ENCODE results near the gene CLDND1.

The CLDND1 gene

DNA sequence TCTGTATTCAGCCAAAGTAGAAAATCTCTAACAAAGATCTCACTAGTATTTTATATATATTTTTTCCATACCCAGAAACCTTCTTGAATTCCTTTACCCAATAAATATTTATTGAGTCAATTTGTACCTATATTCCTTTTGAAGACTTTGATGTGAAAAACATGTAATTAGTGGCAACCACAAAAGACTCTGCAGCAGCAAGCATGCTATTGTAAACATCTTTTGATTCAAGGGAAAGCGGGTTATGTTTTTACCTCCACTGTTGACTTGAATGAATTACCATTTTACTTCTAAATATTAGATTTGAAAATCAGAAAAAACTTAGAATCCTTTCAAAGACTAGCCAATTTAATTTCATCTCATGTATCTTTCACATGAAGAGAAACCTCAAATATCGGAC is 11.5 kb upstream of the CLDND1 start:
- no peak overlapping the region for H3K4me3 Mint-ChIP-seq
- H3K9me3 Mint-ChIP-seq, result no peaks in the 10 kb centered on the region
- no peak overlapping the region for H3K27ac Mint-ChIP-seq
- no peaks in the 10 kb centered on the region for H3K36me3 Mint-ChIP-seq (ENCODE audit: low read depth)
- no peak for DNase-seq
- no peaks in the 10 kb centered on the region for H3K27me3 Mint-ChIP-seq (ENCODE audit: low read depth, poor library complexity)
- H3K4me1 Mint-ChIP-seq, result peaks cover 8% of the 10 kb centered on the region
- no peak for TF ChIP-seq CTCF (IDR thresholded peaks at IDR 0.05)

- no peaks in the 10 kb centered on the region for H3K27me3 Mint-ChIP-seq (ENCODE audit: low read depth, poor library complexity)
- no peak for TF ChIP-seq CTCF (IDR thresholded peaks at IDR 0.05)
- H3K4me1 Mint-ChIP-seq, result peaks cover 17% of the 10 kb centered on the region
- DNase-seq, result no peak
- peak overlapping the region; percentile 23 for H3K27ac Mint-ChIP-seq
- H3K36me3 Mint-ChIP-seq (ENCODE audit: low read depth), result no peaks in the 10 kb centered on the region
- no peak overlapping the region for H3K4me3 Mint-ChIP-seq
- H3K9me3 Mint-ChIP-seq, result no peaks in the 10 kb centered on the region
These were observed 10.2 kb upstream of the CLDND1 start for GRCh38 chr3:98532709-98533571.

- DNase-seq, result no peak
- Mint-ChIP-seq H3K27me3 (ENCODE audit: low read depth, poor library complexity) (no peaks in the 10 kb centered on the region), H3K36me3 (ENCODE audit: low read depth) (no peaks in the 10 kb centered on the region), H3K4me1 (peaks cover 17% of the 10 kb centered on the region), H3K27ac (no peak overlapping the region), H3K4me3 (no peak overlapping the region), H3K9me3 (no peaks in the 10 kb centered on the region)
- TF ChIP-seq CTCF (IDR thresholded peaks at IDR 0.05), result no peak
These were observed 9.6 kb upstream of the CLDND1 start for GRCh38 chr3:98532275-98532637.

DNA sequence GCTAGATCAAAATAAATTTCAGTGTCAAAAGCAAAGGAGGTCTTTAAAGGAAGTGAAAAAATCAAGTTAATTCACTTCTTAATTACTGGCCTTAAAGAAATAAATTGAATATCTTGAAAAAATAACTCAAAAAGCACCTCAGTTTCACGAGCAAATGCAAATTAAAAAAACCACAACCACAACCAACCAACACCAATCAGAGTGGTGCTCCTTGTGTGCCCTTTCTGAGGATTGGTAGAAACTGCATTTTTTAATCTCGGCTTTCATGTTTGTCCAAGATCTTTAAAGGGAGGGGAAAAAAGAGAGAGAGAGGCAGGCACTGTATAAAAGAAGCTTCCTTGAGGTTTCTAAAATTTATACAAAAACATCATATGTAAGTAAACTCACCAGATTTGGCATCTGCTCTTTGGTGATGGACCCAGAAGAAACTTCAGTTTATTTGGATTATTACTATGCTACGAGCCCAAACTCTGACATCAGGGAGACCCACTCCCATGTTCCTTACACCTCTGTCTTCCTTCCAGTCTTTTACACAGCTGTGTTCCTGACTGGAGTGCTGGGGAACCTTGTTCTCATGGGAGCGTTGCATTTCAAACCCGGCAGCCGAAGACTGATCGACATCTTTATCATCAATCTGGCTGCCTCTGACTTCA is 9.0 kb upstream of the CLDND1 start, which contains the start of gene GPR15:
Gene GPR15 (plus strand): TSS at position 357 of the 653 bp plus-strand sequence. CDS start 56 bp downstream, at position 413.
- DNase-seq, result no peak
- H3K27ac Mint-ChIP-seq, result peak within 1 kb of the TSS; percentile 23
- H3K27me3 Mint-ChIP-seq (ENCODE audit: low read depth, poor library complexity), result no peaks in the 10 kb centered on the region
- H3K36me3 Mint-ChIP-seq (ENCODE audit: low read depth), result no peaks in the 10 kb centered on the region
- H3K4me3 Mint-ChIP-seq, result no peak within 1 kb of the TSS
- H3K9me3 Mint-ChIP-seq, result no peaks in the 10 kb centered on the region
- no peak for TF ChIP-seq CTCF (IDR thresholded peaks at IDR 0.05)
- peaks cover 17% of the 10 kb centered on the region for H3K4me1 Mint-ChIP-seq

DNA sequence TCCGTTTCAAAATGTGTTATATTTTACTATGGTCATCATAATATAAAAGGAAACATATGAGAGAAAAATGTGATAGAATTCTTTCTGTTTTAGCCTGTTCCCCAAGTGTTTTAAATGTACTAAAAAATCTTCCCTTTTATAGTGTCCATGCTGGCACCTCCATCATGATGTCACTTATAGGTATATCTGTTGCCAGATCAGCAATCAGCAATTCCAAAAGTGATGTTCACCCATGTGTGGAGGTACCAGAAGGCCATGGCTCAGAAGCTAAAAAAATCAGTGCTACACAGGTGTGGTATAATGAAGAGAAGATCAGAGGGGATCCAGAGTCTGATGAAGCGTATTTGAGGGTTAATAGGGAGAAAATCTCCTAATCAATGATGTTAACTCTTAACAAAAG is 8.0 kb upstream of the CLDND1 start:
- Mint-ChIP-seq H3K4me1 (peaks cover 17% of the 10 kb centered on the region), H3K27ac (no peak overlapping the region), H3K4me3 (no peak overlapping the region), H3K9me3 (no peaks in the 10 kb centered on the region), H3K27me3 (ENCODE audit: low read depth, poor library complexity) (no peaks in the 10 kb centered on the region), H3K36me3 (ENCODE audit: low read depth) (no peaks in the 10 kb centered on the region)
- no peak for DNase-seq
- no peak for TF ChIP-seq CTCF (IDR thresholded peaks at IDR 0.05)
